Panc1 (cell line): ENCODE results near the gene CCDC68.

Experiments used
- POLR2AphosphoS5 ChIP-seq: IDR thresholded peaks from 2 replicates; pipeline ENCODE4 v1.6.1; 2012; ENCODE audit warnings: mild to moderate bottlenecking, low read depth, low read length, moderate library complexity
- SIN3A ChIP-seq: IDR thresholded peaks from 2 replicates; pipeline ENCODE4 v1.6.1; 2012; ENCODE audit warnings: low read depth, mild to moderate bottlenecking, low read length, moderate library complexity, borderline replicate concordance; ENCODE audit not compliant: insufficient read depth
- TCF7L2 ChIP-seq: IDR thresholded peaks from 2 replicates; pipeline ENCODE4 v1.6.1; 2011; ENCODE audit warnings: mild to moderate bottlenecking, low read depth, low read length, inconsistent platforms
- TF ChIP-seq, protein P1 (sequence below): fragments of 450-650 bp; IDR thresholded peaks from 2 replicates; pipeline ENCODE4 v1.5.1; 2017; ENCODE audit warnings: mild to moderate bottlenecking
- TF ChIP-seq, protein P2 (sequence below), 2 experiments: IDR thresholded peaks; 2 replicates each; pipeline ENCODE4 v1.6.1; 2011 to 2012; ENCODE audit warnings: low read depth in 2 of 2, control low read depth in 1 of 2, low read length in 1 of 2, mild to moderate bottlenecking in 1 of 2, moderate library complexity in 1 of 2; ENCODE audit not compliant: insufficient read depth in 1 of 2

DNA sequence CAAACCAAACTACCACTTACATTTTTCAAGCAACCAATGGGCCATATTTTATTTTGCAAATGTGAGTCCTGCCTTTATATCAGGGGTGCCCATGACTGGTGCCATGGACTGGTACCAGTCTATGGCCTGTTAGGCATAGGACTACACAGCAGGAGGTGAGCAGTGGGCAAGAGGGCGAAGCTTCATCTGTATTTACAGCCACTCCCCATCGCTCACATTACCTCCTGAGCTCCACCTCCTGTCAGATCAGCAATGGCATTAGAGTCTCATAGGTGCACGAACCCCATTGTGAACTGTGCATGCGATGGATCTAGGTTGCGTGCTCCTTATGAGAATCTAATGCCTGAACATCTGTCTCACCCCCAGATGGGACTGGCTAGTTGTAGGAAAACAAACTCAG lies 53.6 kb downstream of the CCDC68 start:
- no peak for TF ChIP-seq SIN3A
- TF ChIP-seq, protein P1, sequence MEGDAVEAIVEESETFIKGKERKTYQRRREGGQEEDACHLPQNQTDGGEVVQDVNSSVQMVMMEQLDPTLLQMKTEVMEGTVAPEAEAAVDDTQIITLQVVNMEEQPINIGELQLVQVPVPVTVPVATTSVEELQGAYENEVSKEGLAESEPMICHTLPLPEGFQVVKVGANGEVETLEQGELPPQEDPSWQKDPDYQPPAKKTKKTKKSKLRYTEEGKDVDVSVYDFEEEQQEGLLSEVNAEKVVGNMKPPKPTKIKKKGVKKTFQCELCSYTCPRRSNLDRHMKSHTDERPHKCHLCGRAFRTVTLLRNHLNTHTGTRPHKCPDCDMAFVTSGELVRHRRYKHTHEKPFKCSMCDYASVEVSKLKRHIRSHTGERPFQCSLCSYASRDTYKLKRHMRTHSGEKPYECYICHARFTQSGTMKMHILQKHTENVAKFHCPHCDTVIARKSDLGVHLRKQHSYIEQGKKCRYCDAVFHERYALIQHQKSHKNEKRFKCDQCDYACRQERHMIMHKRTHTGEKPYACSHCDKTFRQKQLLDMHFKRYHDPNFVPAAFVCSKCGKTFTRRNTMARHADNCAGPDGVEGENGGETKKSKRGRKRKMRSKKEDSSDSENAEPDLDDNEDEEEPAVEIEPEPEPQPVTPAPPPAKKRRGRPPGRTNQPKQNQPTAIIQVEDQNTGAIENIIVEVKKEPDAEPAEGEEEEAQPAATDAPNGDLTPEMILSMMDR, result no peak
- TF ChIP-seq POLR2AphosphoS5, result no peak
- TF ChIP-seq, protein P2, sequence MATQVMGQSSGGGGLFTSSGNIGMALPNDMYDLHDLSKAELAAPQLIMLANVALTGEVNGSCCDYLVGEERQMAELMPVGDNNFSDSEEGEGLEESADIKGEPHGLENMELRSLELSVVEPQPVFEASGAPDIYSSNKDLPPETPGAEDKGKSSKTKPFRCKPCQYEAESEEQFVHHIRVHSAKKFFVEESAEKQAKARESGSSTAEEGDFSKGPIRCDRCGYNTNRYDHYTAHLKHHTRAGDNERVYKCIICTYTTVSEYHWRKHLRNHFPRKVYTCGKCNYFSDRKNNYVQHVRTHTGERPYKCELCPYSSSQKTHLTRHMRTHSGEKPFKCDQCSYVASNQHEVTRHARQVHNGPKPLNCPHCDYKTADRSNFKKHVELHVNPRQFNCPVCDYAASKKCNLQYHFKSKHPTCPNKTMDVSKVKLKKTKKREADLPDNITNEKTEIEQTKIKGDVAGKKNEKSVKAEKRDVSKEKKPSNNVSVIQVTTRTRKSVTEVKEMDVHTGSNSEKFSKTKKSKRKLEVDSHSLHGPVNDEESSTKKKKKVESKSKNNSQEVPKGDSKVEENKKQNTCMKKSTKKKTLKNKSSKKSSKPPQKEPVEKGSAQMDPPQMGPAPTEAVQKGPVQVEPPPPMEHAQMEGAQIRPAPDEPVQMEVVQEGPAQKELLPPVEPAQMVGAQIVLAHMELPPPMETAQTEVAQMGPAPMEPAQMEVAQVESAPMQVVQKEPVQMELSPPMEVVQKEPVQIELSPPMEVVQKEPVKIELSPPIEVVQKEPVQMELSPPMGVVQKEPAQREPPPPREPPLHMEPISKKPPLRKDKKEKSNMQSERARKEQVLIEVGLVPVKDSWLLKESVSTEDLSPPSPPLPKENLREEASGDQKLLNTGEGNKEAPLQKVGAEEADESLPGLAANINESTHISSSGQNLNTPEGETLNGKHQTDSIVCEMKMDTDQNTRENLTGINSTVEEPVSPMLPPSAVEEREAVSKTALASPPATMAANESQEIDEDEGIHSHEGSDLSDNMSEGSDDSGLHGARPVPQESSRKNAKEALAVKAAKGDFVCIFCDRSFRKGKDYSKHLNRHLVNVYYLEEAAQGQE (IDR thresholded peaks at IDR 0.05; ENCODE audit: insufficient read depth in 1 of 2, low read depth in 2 of 2, low read length in 1 of 2), result no peak
- TF ChIP-seq TCF7L2, result no peak
